GM12872 (cell line): Measurements from ENCODE around the gene DNAJB14.

Experiments used
- TF ChIP-seq, protein P1 (sequence below): IDR thresholded peaks from 3 replicates; pipeline ENCODE4 v1.5.1; 2011; ENCODE audit warnings: low read depth, mild to moderate bottlenecking, low read length, moderate library complexity; ENCODE audit not compliant: insufficient read depth

DNAJB14 gene

DNA sequence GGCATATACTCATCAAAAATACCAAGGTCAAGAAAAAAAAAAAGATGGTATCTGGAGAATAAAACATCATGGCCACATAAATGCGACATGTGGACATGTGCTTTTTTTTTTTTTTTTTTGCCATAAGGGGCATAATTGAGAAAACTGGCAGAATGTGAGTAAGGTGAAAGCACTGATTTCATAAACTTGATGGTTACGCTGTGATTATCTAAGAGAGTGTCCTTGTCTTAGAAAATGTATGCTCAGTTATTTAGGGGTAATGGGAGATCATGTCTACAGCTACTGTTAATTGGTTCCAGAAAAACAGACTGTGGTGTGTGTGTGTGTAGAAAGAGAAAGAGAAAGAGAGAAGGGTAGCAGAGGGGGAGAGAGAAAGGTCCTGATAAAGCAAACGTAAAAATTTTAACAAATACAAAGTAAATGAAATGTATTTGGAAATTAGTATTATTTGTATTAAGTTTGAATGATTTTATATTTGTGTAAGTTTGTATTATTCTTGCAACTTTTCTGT lies 8.1 kb downstream of the DNAJB14 start:
- TF ChIP-seq, protein P1, sequence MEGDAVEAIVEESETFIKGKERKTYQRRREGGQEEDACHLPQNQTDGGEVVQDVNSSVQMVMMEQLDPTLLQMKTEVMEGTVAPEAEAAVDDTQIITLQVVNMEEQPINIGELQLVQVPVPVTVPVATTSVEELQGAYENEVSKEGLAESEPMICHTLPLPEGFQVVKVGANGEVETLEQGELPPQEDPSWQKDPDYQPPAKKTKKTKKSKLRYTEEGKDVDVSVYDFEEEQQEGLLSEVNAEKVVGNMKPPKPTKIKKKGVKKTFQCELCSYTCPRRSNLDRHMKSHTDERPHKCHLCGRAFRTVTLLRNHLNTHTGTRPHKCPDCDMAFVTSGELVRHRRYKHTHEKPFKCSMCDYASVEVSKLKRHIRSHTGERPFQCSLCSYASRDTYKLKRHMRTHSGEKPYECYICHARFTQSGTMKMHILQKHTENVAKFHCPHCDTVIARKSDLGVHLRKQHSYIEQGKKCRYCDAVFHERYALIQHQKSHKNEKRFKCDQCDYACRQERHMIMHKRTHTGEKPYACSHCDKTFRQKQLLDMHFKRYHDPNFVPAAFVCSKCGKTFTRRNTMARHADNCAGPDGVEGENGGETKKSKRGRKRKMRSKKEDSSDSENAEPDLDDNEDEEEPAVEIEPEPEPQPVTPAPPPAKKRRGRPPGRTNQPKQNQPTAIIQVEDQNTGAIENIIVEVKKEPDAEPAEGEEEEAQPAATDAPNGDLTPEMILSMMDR: no peak

DNA sequence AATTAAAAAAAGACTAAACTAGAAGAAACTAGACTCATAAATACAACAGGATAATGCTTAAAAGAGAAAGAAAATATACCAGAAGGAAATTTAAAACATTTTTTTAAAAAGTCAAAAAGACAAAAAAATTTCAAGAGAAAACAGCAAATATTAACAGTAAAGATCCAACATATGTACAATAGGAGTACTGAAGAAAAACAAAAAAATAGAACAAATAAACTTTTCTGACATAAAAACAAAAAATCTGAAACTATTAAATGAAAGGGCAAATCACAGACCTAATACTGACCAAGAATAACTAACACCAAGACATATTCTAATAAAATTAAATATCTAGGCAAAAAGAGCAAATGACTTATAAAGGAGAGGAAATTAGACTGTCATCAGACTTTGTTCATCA lies 11.5 kb downstream of the DNAJB14 start:
- TF ChIP-seq, protein P1: no peak

GRCh38 chr4:99927566-99927965 lies 18.9 kb downstream of the DNAJB14 start:
- TF ChIP-seq, protein P1: no peak

- TF ChIP-seq, protein P1: no peak
Measured at GRCh38 chr4:99921174-99921573, 25.2 kb downstream of the DNAJB14 start.

DNA sequence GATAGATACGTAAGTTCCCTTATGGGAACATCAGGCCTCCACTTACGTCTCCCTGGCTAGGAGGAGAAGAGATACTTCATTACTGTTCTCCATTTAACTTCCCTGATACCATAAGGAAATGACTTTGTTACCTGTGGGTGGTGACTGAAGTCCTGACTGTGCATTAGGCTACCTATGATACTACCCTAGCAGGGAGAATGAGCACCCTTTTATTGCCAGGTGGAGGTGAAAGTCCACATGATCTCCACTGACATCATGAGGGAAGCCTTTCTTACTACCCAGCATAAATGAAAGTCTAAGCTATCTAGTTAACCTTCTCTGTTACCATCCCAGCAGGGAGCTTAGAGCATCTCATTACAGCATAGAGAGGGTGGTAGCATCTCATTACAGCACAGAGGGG lies 27.8 kb downstream of the DNAJB14 start:
- TF ChIP-seq, protein P1: no peak

DNA sequence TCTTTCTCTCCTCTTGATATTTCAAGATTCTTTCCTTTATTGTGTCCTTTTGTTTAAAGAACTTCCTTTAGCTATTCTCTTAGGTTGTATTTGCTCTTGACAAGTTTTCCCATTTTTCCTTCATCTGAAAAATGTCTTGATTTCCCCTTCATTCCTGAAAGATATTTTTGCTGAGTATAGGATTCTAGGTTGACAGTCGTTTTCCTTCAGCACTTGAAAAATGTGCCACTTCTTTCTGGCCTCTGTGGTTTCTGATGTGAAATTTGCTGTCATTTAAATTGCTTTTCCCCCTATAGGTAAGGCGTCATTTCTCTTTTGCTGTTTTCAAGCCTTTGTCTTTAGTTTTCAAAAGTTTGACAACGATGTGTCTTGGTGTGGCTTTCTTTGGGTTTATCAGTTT lies 28.8 kb downstream of the DNAJB14 start:
- TF ChIP-seq, protein P1: no peak

DNA sequence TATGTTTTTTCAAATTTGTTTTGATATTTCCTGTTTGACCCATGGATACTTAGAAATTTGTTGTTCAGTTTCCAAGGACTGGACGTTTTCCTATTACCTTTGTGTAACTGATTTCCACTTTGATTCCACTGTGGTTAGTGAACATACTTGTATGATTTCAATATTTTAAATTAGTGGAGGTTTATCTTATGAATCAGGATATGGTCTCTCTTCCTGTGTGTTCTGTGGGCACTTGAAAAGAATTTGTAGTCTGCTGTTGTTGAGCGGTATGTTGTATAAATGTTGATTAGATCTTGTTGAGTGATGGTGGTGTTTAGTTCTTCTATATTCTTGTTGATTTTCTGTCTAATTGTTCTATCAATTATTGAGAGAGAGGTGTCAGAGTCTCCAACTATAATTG lies 31.0 kb downstream of the DNAJB14 start:
- TF ChIP-seq, protein P1: no peak
